Common myeloid progenitor, CD34-positive (primary cell): ENCODE measurements around the gene ATE1.
A peak's percentile ranks its signal among the peaks of the same experiment; 100 is the strongest.

Source experiments
- CTCF ChIA-PET: fragments of 350-600 bp; sonication (Branson Sonifier 250); formaldehyde crosslinking; loops from one replicate; lab custom pipeline; 2021; ENCODE audit warnings: antibody characterized with exemption; lab: Charles Lee
- POLR2A ChIA-PET: fragments of 350-600 bp; sonication (Branson Sonifier 250); formaldehyde crosslinking; loops from one replicate; lab custom pipeline; 2021; ENCODE audit warnings: antibody characterized with exemption; lab: Charles Lee
- DNase-seq, 3 donors: peaks; one replicate each; pipeline versions ENCODE4 v3.0.0 to v3.0.0-alpha.2; 2013
- H3K27ac ChIP-seq, 2 experiments: 1 replicate in 1 of 2; 2 replicates in 1 of 2; pipeline ENCODE4 v1.7.0; 2013; ENCODE audit warnings: inconsistent platforms in 2 of 2, low read length in 2 of 2, mild to moderate bottlenecking in 2 of 2, low read depth in 1 of 2, moderate library complexity in 1 of 2; ENCODE audit not compliant: severe bottlenecking in 2 of 2, insufficient read depth in 1 of 2, poor library complexity in 1 of 2
- H3K27me3 ChIP-seq, 5 experiments: replicated peaks in 2 of 5; 1 replicate in 3 of 5; 2 replicates in 2 of 5; pipeline versions ENCODE4 v1.6.1 to v1.7.0; 2013; ENCODE audit warnings: low read length in 4 of 5, mild to moderate bottlenecking in 2 of 5, moderate library complexity in 2 of 5, inconsistent platforms in 1 of 5; ENCODE audit not compliant: insufficient read depth in 5 of 5, control insufficient read depth in 4 of 5
- H3K36me3 ChIP-seq, 4 experiments: 1 replicate in 2 of 4; 2 replicates in 2 of 4; pipeline versions ENCODE4 v1.6.1 to v1.7.0; 2013; ENCODE audit warnings: low read length in 3 of 4, control low read depth in 1 of 4, mild to moderate bottlenecking in 1 of 4; ENCODE audit not compliant: control insufficient read depth in 4 of 4, insufficient read depth in 4 of 4
- H3K4me1 ChIP-seq, 4 experiments: 1 replicate in 3 of 4; 2 replicates in 1 of 4; pipeline versions ENCODE4 v1.6.1 to v1.7.1; 2013; ENCODE audit warnings: low read length in 3 of 4, mild to moderate bottlenecking in 3 of 4, control low read depth in 1 of 4, inconsistent platforms in 1 of 4, moderate library complexity in 1 of 4; ENCODE audit not compliant: control insufficient read depth in 4 of 4, insufficient read depth in 4 of 4; ENCODE audit errors: control extremely low read depth in 1 of 4
- H3K4me3 ChIP-seq, 7 experiments: 1 replicate in 4 of 7; 2 replicates in 3 of 7; pipeline versions ENCODE4 v1.5.1 to v1.7.0; 2013; ENCODE audit warnings: mild to moderate bottlenecking in 7 of 7, low read length in 6 of 7, moderate library complexity in 6 of 7, inconsistent platforms in 2 of 7, low read depth in 2 of 7, control low read depth in 1 of 7; ENCODE audit not compliant: insufficient read depth in 4 of 7, control insufficient read depth in 1 of 7; ENCODE audit errors: extremely low read depth in 1 of 7
- H3K9me3 ChIP-seq, 5 experiments: 1 replicate in 4 of 5; 2 replicates in 1 of 5; pipeline versions ENCODE4 v1.6.1 to v1.7.1; 2013; ENCODE audit warnings: low read length in 4 of 5, mild to moderate bottlenecking in 2 of 5, inconsistent platforms in 1 of 5, low read depth in 1 of 5, moderate library complexity in 1 of 5; ENCODE audit not compliant: control insufficient read depth in 4 of 5, insufficient read depth in 2 of 5; ENCODE audit errors: control extremely low read depth in 1 of 5
- WGBS: methylation state at CpG from one replicate; pipeline ENCODE4 v1.1.5; 2013; ENCODE audit not compliant: insufficient coverage; 5-methylcytosine and 5-hydroxymethylcytosine counted together

Gene ATE1

GRCh38 chr10:121860810-121861209 is 67.0 kb downstream of the ATE1 start:
- no peak for DNase-seq
- Histone ChIP-seq H3K4me3 (no peak overlapping the region), H3K36me3 (peaks cover 0 to 21% (median 8%) of the 10 kb centered on the region in 4 experiments), H3K4me1 (no peaks in the 10 kb centered on the region), H3K9me3 (peaks cover 0 to 2% (median 0%) of the 10 kb centered on the region in 5 experiments), H3K27ac (no peak overlapping the region), H3K27me3 (no peaks in the 10 kb centered on the region)
- ChIA-PET POLR2A (no interaction called here), CTCF (no interaction called here)
- 76% methylated on average over 3 of the region's 3 CpGs for WGBS

- Histone ChIP-seq H3K27me3 (no peaks in the 10 kb centered on the region), H3K36me3 (peaks cover 9 to 23% (median 14%) of the 10 kb centered on the region in 4 experiments)
Observed at GRCh38 chr10:121854809-121855445, 72.9 kb downstream of the ATE1 start.

GRCh38 chr10:121853950-121854349 is 73.9 kb downstream of the ATE1 start:
- POLR2A ChIA-PET, result no interaction called here
- H3K36me3 ChIP-seq, result peaks cover 9 to 26% (median 19%) of the 10 kb centered on the region in 4 experiments

More at GRCh38 chr10:121854809-121855445, 72.9 kb downstream of the ATE1 start:
- peak in 1 of 3 donors; percentile 2 for DNase-seq
- Histone ChIP-seq H3K27ac (no peak overlapping the region), H3K4me3 (no peak overlapping the region), H3K4me1 (no peaks in the 10 kb centered on the region), H3K9me3 (peaks cover 0 to 6% (median 2%) of the 10 kb centered on the region in 5 experiments)
- ChIA-PET POLR2A (no interaction called here), CTCF (interaction anchor here (1.1 to 1.4 kb wide), 3 partner anchors 9 to 31 kb away, joined by 3 to 5 read pairs (median 3); no protein-coding TSS in a partner anchor)
- WGBS, result 88% methylated on average over 2 of the region's 4 CpGs

GRCh38 chr10:121851786-121852185 is 76.0 kb downstream of the ATE1 start:
- Histone ChIP-seq H3K9me3 (peaks cover 0 to 6% (median 0%) of the 10 kb centered on the region in 5 experiments), H3K36me3 (peaks cover 5 to 24% (median 18%) of the 10 kb centered on the region in 4 experiments), H3K4me1 (no peaks in the 10 kb centered on the region), H3K4me3 (no peak overlapping the region), H3K27ac (no peak overlapping the region), H3K27me3 (no peaks in the 10 kb centered on the region)
- 50% methylated on average over 1 of the region's 1 CpG for WGBS
- CTCF ChIA-PET, result interaction anchor here (0.8 to 1.4 kb wide), 4 partner anchors 14 to 133 kb away, joined by 3 to 5 read pairs (median 3); no protein-coding TSS in a partner anchor
- POLR2A ChIA-PET, result no interaction called here
- DNase-seq, result peak in 2 of 3 donors; percentile 6 to 10

More at GRCh38 chr10:121853950-121854349, 73.9 kb downstream of the ATE1 start:
- H3K9me3 ChIP-seq, result peaks cover 0 to 6% (median 2%) of the 10 kb centered on the region in 5 experiments
- CTCF ChIA-PET, result interaction anchor here (1.3 to 1.4 kb wide), 2 partner anchors 12 to 32 kb away, joined by 3 to 5 read pairs; no protein-coding TSS in a partner anchor
- H3K4me3 ChIP-seq, result no peak overlapping the region
- H3K27me3 ChIP-seq, result no peaks in the 10 kb centered on the region
- DNase-seq, result no peak
- H3K4me1 ChIP-seq, result no peaks in the 10 kb centered on the region
- no peak overlapping the region for H3K27ac ChIP-seq

- H3K4me3 ChIP-seq, result no peak overlapping the region
- H3K4me1 ChIP-seq, result no peaks in the 10 kb centered on the region
- DNase-seq, result no peak
- POLR2A ChIA-PET, result no interaction called here
- H3K27me3 ChIP-seq, result no peaks in the 10 kb centered on the region
- CTCF ChIA-PET, result interaction anchor here (1.2 kb wide), 1 partner anchor 11 kb away, joined by 3 read pairs; no protein-coding TSS in a partner anchor
- H3K9me3 ChIP-seq, result peaks cover 0 to 14% (median 4%) of the 10 kb centered on the region in 5 experiments
- WGBS, result 73% methylated on average over 5 of the region's 8 CpGs
- H3K27ac ChIP-seq, result no peak overlapping the region
- peaks cover 2 to 33% (median 13%) of the 10 kb centered on the region in 4 experiments for H3K36me3 ChIP-seq
Observed at GRCh38 chr10:121848082-121848481, 79.7 kb downstream of the ATE1 start.

- ChIA-PET CTCF (no interaction called here), POLR2A (no interaction called here)
- Histone ChIP-seq H3K4me1 (no peaks in the 10 kb centered on the region), H3K27me3 (no peaks in the 10 kb centered on the region), H3K36me3 (peaks cover 2 to 33% (median 12%) of the 10 kb centered on the region in 4 experiments), H3K4me3 (no peak overlapping the region), H3K9me3 (peaks cover 0 to 14% (median 4%) of the 10 kb centered on the region in 5 experiments), H3K27ac (no peak overlapping the region)
- WGBS, result no CpG with 5 or more reads among the region's 2 CpGs
- no peak for DNase-seq
Observed at GRCh38 chr10:121846555-121846954, 81.3 kb downstream of the ATE1 start.
